ENCODE measurements around the gene POLR3G. TPM values are rescaled to one million over a fixed set of nuclear protein-coding genes. Genes with fewer than 3 reads are reported as not detected.

The POLR3G gene
- total RNA-seq, 4 donors from 2014 or later, result 1.1 to 9.3 (median 6.4) TPM

- Histone ChIP-seq H3K9me3 (no peaks in the 10 kb centered on the region), H3K27me3 (no peaks in the 10 kb centered on the region), H3K4me3 (peak overlapping the region in 3 of 4 donors; percentile 83 to 97 (median 90)), H3K4me1 (peaks cover 0 to 31% (median 19%) of the 10 kb centered on the region in 3 donors), H3K36me3 (no peaks in the 10 kb centered on the region), H3K27ac (no peak overlapping the region)
- intact Hi-C loops (cut with DNase I), result no loop called here
- no peak for DNase-seq
- TF ChIP-seq CTCF (IDR thresholded peaks at IDR 0.05) (no peak), POLR2A (IDR thresholded peaks at IDR 0.05) (no peak)
- WGBS, 2 donors, result 52 to 66% methylated on average over 8 to 17 of the region's 17 CpGs
Measured at GRCh38 chr5:90475436-90475980, 844 bp downstream of the POLR3G start.

DNA sequence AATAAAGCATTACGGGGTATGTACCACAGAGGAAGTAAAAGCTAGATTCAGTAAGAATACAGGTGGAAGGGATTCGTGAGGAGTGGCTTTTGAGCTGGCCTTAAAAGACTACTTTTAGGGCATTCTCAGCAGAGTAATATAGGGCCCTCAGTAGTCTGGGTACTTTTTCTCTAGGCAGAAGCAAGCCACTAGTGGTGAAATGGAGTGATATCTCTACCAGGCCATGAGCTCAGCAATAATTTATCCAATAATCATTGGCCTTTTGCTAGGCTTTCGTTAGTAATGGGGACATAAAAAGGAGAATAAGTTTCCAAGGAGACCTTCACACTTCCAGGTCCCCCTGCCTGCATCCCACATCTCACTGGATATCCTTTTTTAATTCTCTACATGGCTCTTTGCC is 1.7 kb downstream of the POLR3G start:
- no peaks in the 10 kb centered on the region for H3K36me3 ChIP-seq
- intact Hi-C loops (cut with DNase I), result no loop called here
- no peak for DNase-seq
- peaks cover 0 to 31% (median 19%) of the 10 kb centered on the region in 3 donors for H3K4me1 ChIP-seq
- H3K4me3 ChIP-seq, result no peak overlapping the region
- H3K27me3 ChIP-seq, result no peaks in the 10 kb centered on the region
- no peaks in the 10 kb centered on the region for H3K9me3 ChIP-seq
- TF ChIP-seq CTCF (IDR thresholded peaks at IDR 0.05), result no peak
- TF ChIP-seq POLR2A (IDR thresholded peaks at IDR 0.05), result no peak
- 71 to 79% methylated on average over 3 of the region's 3 CpGs for WGBS, 2 donors
- no peak overlapping the region for H3K27ac ChIP-seq

DNA sequence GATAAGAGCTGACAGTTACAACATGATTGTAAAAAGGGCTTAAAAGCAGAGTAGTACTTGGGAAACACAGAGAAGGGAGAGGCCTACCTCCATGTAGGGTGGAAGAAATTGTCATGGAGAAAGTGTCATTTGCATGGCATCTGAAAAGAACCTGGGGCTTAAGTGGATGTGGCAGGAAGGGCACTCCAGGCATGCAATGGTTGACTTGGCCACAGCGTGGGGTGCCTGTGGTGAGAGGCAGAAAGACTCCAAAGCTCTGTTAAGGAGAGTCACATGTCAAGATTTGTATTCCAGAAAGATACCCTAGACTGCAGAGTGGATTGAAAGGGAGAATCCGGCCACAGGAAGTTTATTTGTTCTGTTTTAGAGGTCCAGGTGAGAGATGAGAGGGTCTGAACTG is 2.4 kb downstream of the POLR3G start:
- Histone ChIP-seq H3K4me1 (peaks cover 0 to 27% (median 19%) of the 10 kb centered on the region in 3 donors), H3K27me3 (no peaks in the 10 kb centered on the region), H3K4me3 (no peak overlapping the region), H3K9me3 (no peaks in the 10 kb centered on the region), H3K36me3 (no peaks in the 10 kb centered on the region), H3K27ac (no peak overlapping the region)
- TF ChIP-seq CTCF (IDR thresholded peaks at IDR 0.05) (no peak), POLR2A (IDR thresholded peaks at IDR 0.05) (no peak)
- DNase-seq, result no peak
- 67 to 70% methylated on average over 2 of the region's 2 CpGs for WGBS, 2 donors
- intact Hi-C loops (cut with DNase I), result no loop called here

DNA sequence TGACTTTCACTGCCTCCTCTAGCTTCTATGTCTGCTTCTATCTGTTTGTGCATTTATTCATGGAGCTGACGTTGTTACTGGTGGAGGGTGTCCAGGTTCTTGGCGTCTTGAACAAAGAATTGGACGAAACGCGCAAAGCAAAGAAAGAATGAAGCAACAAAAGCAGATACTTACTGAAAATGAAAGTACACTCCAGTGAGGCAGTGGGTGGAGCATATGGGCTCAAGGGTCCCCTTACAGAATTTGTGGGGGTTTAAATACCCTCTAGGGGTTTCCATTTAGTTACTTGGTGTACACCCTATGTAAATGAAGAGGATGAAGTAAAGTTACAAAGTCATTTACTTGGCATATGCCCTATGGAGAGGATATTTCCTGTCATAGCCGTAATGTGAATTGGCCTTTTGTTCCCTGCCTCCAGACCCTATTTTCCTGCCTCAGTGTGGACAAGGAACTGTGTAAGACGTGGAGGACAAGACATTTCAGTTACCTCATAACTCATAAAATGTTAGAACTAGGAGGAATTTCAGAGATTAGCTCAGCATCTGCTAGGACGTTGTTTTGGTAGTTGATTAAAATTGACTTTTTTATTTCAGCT is 3.1 kb downstream of the POLR3G start:
- Histone ChIP-seq H3K27me3 (no peaks in the 10 kb centered on the region), H3K36me3 (no peaks in the 10 kb centered on the region), H3K9me3 (no peaks in the 10 kb centered on the region), H3K27ac (no peak overlapping the region), H3K4me3 (no peak overlapping the region), H3K4me1 (peaks cover 0 to 21% (median 16%) of the 10 kb centered on the region in 3 donors)
- no peak for TF ChIP-seq CTCF (IDR thresholded peaks at IDR 0.05)
- no peak for TF ChIP-seq POLR2A (IDR thresholded peaks at IDR 0.05)
- DNase-seq, result no peak
- 86 to 88% methylated on average over 8 of the region's 8 CpGs for WGBS, 2 donors
- intact Hi-C loops (cut with DNase I), result no loop called here

GRCh38 chr5:90479611-90480385 is 5.1 kb downstream of the POLR3G start:
- no peaks in the 10 kb centered on the region for H3K27me3 ChIP-seq
- H3K4me3 ChIP-seq, result no peak overlapping the region
- peaks cover 0 to 12% (median 7%) of the 10 kb centered on the region in 3 donors for H3K4me1 ChIP-seq
- TF ChIP-seq POLR2A (IDR thresholded peaks at IDR 0.05), result no peak
- no peak for TF ChIP-seq CTCF (IDR thresholded peaks at IDR 0.05)
- no peaks in the 10 kb centered on the region for H3K9me3 ChIP-seq
- DNase-seq, result no peak
- H3K36me3 ChIP-seq, result no peaks in the 10 kb centered on the region
- intact Hi-C loops (cut with DNase I), result no loop called here
- H3K27ac ChIP-seq, result no peak overlapping the region

Data from esophagus squamous epithelium (tissue), 5 donors.